Central memory CD4-positive, alpha-beta T cell (primary cell): ENCODE measurements around the gene COG4.

Experiments used
- DNase-seq: peaks from one replicate; pipeline ENCODE4 v3.0.0; 2022

Gene COG4

DNA sequence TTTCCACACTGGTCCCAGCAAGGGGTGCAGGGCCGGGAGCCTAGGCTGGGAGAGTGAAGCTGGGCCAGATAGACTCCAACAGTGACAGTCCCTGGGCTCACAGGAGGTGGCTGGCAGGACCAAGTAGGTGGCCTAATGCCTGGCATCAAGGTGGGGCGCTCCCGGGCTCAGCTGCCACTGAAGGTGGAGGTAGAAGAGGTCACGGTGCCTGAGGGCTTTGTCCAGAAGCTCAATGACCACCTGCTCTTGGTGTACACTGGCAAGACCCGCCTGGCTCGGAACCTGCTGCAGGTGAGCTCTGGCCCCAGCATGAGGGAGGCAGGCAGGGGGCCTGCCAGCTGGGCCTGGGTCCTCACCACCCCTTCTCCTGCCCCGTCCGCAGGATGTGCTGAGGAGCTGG, 45.2 kb downstream of the COG4 start:
- no peak for DNase-seq

DNA sequence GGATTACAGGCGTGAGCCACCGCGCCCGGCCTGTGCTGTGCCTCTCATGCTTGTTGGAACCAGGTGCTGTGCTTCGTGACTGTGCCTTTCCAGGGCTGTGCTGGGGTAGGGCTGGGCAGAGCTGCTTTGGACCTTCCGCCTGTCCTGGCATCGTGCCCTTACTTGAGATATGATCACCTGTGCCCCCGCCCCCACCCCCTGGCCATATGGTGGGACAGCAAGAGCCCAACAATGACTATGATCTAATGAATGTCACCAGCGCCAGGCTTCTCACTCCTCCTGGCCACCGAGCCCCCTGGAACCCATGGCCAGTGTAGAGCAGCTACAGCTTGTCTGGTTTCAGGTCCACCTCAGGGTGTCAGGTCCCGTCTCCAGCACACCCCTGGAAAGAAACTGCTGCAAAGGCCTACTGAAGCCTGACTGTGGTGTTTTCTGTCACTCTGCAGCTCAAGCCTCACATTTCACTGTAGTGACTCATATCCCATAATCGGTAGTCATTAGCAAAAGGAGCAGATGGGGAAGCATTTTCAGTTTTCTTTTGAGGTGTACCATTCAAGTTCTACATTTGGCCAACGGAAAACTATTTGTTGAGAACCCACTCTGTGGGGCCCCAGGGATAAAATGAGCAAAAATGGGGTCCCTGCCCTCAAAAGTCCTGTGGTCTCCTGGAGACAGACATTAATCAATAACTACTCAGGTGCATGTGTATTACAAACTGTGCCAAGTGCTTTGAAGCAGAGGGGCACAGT, 46.9 kb downstream of the COG4 start:
- DNase-seq, result no peak

DNA sequence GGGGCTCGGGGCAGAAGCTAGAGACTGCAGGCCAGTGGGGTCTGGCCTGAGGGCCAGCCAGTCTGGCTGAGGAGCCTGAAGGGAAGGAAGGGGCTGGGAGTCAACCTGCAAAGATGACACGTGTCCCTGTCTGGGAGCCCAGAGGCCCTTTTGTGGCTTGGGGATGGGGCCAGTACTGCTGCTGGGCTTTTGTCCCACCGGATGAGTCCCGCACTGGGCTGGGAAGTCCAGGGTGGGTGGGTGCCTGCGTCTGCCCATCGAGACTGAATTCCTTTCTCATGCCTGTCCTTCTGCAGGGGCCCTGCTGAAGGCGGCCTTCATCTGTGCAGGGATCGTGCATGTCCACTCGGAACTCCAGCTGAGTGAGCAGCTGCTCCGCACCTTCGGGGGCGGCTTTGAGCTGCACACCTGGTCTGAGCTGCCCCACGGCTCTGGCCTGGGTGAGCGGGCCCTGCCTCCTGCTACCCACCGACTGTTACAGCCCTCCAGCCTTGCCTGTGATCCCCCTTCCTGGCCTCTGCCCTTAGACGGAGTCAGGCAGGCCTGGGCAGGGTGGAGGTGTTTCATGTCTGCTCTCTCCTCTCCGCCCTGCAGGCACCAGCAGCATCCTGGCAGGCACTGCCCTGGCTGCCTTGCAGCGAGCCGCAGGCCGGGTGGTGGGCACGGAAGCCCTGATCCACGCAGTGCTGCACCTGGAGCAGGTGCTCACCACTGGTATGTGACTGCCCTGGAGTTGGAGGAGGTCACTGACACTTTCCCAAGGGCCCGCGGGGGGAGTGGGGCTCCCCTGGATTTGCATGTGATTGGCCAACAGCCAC, 48.1 kb downstream of the COG4 start:
- no peak for DNase-seq

DNA sequence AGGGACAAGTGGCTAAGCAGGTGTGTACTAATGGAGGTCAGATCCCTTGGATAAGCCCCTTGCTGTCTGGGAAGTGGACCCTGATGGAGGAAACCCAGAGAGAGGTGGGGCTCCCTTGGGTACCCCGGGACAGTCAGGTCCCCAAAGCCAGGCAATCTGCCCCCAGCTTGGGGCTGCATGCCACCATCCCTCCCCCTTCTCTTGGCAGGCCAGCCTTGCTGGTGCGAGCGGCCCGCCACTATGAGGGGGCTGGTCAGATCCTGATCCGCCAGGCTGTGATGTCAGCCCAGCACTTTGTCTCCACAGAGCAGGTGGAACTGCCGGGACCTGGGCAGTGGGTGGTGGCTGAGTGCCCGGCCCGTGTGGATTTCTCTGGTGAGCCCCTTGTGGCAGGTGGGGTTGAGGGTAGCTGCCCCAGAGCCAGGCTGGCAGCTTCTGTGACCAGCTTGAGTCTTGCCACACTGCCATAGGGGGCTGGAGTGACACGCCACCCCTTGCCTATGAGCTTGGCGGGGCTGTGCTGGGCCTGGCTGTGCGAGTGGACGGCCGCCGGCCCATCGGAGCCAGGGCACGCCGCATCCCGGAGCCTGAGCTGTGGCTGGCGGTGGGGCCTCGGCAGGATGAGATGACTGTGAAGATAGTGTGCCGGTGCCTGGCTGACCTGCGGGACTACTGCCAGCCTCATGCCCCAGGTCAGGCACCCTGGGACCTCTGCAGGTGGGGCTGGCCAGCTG, 48.9 kb downstream of the COG4 start:
- DNase-seq, result no peak

DNA sequence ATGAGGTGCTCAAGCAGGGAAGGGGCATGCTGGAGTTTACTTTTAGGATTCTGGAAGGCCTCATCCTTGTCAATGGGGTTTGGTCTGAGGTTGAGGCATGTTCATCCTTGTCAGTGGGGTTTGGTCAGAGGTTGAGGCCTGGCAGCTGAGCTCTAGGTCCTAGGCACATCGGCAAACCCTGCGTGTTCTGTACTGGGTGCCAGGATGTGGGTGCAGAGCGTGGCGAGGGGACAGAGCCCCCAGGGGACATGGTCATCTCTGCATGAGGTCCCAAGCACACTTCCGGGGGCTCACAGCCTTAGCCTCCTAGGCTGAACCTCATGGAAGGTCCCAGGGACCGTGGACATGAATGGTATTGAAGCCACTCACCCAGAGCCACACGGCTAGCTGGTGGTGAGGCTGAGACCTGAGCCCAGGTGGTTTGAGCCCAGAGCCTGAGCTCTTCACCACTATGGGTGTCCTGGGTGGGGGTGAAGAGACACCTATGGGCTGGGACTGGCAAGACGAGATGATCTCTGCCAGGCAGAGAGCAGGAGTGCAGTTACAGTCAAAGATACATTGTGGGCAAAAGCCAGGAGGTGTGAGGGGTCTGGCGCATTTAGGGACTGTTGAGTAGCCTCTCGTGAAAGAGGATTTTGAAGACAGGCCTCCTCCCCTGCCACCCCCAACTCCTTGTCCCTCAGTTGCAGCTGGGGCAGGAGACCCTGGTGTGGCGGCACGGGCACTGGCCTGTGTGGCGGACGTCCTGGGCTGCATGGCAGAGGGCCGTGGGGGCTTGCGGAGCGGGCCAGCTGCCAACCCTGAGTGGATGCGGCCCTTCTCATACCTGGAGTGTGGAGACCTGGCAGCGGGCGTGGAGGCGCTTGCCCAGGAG, 49.7 kb downstream of the COG4 start:
- no peak for DNase-seq

DNA sequence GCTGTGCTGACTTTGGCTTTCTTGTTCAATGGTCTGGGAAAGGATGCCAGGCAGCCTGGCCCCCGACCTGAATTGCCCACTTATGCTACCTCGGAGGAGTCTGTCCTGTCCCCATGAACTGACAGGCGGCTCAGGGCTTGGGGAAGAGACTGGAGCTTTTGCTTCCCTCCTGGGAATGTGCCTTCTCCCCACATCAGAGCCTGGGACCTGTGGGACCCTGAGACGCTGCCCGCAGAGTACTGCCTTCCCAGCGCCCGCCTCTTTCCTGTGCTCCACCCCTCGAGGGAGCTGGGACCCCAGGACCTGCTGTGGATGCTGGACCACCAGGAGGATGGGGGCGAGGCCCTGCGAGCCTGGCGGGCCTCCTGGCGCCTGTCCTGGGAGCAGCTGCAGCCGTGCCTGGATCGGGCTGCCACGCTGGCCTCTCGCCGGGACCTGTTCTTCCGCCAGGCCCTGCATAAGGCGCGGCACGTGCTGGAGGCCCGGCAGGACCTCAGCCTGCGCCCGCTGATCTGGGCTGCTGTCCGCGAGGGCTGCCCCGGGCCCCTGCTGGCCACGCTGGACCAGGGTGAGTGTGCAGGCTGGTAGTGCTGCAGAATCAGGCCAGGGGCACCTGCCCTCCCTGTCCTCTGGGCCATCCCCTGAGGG, 50.4 kb downstream of the COG4 start:
- no peak for DNase-seq

DNA sequence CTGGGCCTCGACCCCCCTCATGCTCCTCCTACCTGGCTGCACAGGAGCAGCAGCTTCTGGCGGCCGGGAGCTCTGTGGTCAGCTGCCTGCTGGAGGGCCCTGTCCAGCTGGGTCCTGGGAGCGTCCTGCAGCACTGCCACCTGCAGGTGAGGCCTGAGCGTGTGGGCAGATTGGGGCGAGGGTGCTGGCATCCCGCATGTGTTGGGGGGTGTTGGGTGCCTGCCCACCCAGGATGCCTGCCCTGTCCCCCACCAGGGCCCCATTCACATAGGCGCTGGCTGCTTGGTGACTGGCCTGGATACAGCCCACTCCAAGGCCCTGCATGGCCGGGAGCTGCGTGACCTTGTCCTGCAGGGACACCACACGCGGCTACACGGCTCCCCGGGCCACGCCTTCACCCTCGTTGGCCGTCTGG, 52.4 kb downstream of the COG4 start:
- DNase-seq, result no peak

DNA sequence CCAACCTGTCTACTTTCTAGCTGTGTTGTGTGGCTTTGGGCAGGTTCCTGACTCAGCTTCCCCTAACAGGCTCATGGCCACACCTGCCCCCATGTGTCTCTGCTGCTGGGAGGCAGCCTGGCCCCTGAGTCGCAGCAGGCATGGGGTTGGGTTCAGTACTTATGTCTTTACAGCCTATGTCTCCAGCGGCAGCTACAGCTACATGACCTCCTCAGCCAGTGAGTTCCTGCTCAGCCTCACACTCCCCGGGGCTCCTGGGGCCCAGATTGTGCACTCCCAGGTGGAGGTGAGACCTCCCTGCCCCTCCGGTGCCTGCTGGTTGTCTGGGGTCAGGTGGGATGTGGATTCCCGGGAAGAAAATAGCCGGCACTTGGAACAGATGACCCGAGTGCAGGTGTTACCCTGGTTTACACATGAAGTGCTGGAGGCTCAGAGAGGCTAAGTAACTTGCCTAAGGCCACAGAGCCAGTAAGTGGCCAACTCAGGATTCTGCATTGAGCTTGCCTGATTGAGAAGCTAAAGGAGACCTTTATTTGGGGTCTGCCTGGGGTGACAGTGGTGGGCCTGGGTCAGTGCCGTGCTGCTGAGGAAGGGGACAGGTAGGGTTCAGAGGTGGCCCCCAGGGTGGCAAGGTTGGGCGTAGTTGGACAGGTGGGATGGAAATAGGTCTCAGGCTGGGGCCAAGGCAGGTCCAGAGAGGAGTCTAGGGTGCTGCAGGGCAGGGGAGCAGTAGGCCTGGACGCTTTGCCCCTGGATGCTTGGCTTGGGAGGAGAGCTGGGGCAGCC, 53.0 kb downstream of the COG4 start:
- DNase-seq, result no peak

DNA sequence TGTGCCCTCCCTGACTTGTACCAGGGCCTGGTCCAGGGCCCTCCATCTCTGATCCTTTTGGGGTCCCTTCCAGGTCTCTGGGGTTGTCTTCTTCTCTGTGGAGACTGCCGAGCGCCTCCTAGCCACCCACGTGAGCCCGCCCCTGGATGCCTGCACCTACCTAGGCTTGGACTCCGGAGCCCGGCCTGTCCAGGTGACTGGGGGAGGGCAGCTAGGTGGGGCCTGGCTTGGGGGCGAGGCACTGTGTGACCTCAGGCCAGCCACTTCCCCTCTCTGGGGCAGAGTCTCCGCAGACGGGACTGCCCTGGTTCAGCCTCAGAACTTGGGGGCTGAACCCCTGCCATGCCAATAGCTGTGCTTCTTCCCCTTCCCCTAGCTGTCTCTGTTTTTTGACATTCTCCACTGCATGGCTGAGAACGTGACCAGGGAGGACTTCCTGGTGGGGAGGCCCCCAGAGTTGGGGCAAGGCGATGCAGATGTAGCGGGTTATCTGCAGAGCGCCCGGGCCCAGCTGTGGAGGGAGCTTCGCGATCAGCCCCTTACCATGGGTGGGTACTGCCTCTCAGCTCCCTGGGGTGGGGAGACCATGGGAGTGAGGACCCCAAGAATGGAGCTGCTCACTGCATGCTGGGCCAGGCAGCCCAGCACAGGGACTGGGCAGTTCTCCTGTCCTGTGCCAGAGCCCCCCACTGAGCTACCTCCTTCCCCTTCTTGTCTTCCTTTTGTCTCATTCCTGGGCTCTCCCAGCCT, 54.4 kb downstream of the COG4 start:
- DNase-seq, result no peak

DNA sequence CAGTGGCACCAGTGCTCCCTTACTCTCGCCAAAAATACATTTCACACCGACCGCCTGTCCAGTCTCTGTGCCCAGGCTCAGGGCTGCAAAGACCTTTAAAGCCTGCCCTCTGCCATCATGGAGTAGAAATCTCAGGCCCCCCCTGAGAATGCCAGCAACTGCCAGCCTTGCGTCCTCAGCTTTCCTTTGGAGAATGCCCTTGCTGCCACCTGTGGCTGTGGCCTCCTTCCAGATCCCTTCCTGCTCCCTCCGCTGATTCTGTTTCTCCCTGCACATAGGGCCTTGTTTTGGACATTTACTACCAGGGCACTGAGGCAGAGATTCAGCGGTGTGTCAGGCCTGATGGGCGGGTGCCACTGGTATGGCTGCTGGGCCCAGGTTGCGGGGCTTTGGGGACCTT, 55.7 kb downstream of the COG4 start:
- DNase-seq, result no peak

DNA sequence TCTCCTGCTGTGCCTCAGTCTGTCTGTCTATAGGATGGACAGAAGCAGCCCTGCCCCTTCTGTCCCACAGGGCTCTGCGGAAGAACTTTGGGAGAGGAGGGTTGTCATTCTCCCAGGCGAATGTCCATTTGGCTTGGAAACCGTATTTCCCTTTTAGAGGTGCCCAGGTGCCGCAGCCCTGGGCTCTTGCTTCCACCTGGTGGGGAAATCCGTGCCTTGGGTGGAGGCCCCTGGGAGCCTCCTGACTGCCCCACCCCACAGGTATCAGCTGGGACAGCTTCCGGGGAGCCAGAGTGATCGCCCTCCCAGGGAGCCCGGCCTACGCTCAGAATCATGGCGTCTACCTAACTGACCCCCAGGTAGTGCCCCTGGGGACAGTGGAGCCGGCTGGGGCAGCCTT, 56.2 kb downstream of the COG4 start:
- DNase-seq, result no peak

DNA sequence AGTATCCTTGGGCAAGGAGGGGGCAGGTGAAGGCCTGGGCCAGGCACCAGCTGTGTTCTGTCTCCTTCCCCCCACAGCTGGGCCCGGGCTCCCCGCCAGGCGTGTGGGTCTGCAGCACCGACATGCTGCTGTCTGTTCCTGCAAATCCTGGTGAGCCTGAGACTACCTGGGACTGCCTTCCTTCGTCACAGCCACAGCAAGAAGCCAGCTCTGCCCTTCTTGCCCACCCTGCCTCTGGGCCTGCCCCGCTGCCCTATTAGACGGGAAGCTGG, 56.6 kb downstream of the COG4 start:
- DNase-seq, result no peak

DNA sequence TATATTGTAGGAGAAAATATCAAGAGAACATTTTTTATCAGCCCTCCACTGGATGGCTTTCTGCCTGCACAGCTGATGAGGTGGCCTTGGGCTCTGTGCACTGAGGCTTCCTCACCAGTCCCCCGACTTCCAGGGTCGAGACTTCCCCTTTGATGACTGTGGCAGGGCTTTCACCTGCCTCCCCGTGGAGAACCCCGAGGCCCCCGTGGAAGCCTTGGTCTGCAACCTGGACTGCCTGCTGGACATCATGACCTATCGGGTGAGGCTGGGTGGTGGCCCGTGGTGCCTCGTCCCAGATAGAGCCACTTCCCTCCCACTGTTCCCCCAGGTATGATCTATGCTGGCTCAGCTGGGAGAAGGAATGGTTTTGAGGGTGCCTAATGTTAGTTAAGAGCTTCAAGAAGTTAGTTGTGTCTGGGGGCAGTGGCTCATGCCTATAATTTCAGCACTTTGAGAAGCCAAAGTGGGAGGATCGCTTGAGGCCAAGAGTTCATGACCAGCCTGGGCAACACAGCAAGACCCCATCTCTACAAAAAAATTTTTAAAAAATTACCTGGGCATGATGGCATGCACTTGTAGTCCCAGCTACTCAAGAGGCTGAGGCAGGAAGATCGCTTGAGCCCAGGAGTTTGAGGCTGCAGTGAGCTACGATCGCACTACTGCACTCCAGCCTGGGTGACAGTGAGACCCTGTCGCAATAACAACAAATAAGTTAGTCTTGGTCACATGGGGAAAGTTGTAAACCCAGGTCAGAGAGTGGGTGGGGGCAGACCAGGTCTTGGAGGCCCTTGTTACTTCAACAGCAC, 57.2 kb downstream of the COG4 start:
- DNase-seq, result no peak

DNA sequence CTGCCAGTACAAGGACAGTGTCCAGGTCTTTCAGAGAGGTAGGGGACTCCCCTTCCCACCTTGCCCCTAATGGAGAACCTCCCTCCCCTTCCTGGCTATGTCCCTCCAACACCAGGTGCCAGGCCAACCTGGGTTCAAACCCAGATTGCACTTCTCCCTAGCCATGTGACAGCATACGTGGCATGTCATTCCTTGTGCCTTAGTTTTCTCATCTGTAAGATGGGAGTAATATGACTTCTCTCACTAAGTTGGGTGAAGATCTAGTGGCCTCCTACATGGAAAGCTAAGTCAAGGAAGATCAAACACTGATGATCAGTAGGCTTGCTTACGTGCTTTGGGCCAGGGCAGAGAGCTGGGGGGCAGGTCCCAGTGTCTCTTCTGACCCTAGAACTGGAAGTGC, 60.1 kb downstream of the COG4 start:
- no peak for DNase-seq

DNA sequence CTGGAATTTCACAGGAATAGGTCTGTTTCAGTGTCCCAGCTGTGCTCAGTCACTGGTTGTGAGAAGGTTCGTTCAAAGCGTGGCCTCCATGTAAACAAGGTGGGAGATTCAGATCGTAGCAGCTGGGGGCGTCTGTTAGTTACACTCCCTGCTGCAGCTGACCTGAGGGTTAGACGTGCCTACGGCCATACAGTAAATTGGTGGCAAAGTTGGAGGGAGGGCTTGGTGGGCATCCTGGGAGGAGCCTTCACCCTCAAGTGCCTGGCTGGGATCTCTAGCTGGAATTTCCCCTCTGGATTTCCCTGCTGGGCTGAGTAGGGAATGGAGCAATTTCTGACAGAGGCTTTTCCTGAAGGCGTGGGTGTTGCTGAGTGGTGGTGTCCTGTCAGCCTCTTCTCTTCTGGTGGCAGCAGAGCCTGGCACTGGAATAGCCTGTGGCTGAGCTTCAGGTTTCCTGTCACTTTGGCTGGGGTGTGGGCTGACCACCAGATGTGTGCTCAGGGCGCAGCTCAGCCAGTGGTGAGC, 62.6 kb downstream of the COG4 start:
- DNase-seq, result no peak

DNA sequence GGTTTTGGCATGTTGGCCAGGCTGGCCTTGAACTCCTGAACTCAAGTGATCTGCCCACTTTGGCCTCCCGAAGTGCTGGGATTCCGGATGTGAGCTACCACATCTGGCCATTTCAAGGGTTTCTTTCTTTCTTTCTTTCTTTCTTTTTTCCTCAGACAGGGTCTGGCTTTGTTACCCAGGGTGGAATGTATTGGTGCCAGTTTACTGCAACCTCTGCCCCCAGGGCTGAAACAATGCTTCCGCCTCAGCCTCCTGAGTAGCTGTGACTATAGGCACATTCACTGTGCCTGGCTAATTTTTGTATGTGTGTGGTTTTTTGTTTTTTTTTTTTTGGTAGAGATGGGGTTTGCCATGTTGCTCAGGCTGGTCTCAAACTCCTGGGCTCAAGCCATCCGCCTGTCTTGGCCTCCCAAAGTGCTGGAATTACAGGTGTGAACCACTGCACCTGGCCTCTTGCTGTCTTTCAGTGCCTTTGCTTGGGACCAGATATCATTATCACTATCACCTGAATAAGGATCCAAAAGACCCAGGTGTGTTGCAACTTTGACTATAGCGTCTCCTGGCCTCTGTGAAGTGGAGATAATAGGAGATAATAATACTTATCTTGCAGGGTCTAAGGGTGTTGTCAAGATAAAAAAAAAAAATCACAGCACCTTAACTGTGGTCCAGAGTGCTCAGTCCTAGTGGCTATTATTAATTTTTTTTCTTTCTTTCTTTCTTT, 65.7 kb downstream of the COG4 start:
- DNase-seq, result no peak

DNA sequence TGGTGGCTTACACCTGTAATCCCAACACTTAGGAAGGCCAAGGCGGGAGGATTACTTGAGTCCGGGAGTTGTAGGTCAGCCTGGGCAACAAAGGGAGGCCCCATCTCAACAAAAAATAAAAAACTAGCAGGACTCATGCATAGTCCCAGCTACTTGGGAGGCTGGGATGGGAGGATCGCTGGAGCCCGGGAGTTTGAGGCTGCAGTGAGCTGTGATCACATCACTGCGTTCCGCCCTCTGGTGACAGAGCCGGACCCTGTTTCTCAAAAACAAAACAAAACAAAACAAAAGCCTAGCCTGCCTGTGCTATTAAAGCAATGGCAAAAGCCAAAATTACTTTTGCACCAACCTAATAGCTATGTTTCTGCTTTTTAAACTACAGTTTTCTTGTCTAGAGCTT, 67.4 kb downstream of the COG4 start:
- no peak for DNase-seq

DNA sequence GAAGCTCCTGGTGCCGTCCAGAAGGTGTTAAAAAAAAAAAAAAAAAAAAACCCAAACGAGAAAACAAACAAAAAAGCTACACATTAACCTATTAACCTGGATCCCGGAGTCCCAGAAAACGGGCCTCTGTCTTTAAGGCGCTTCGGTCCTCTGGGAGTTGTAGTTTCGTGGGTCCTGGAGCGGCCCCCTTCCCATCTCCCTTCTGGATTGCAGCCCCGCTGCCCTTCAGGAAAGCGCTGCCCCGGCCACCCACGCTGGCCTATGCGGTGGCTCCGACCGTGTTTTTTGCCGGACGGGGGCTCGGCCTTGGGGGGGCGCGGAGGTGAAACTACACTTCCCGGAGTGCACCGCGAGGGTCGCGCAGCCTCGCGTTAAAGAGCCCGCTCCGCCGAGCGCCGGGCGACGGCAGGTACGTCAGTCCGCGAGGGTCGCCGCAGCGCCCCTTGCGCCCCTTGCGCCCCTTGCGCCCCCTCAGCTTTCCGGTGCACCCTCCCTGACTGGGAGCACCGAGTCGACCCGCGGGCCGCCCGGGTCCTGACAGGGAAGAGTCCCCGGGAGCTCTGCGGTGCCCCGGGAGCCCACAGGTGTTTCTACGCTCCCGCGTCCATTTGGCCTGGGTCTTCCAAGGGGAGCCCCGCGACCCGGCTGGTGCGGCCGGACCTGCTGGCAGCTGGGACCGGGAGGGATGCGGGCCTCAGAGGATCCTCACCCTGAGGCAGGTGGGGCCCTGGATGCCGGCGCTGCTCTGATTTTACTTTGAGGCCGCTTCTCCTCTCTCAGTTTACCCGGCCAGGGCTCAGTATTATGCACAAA, 68.9 kb downstream of the COG4 start, which contains the start of gene FCSK:
FCSK (plus strand) TSS at position 374 of the 813 bp plus-strand sequence. CDS start 8,596 bp downstream, outside the sequence.
- DNase-seq, result peak; percentile 79
